ENCODE measurements around the gene RBPMS2.
"Not testable (repeated sequence)": the region's sequence is repeated elsewhere in the genome, so short reads cannot be mapped to it uniquely, and the experiment has no call there.

RBPMS2 gene

GRCh38 chr15:64753480-64754185 lies 21.8 kb downstream of the RBPMS2 start:
- DNase-seq = no peak

- no peak for DNase-seq
Measured at GRCh38 chr15:64751464-64751863, 23.9 kb downstream of the RBPMS2 start.

GRCh38 chr15:64749999-64750657 lies 25.3 kb downstream of the RBPMS2 start:
- DNase-seq = no peak

GRCh38 chr15:64749167-64749566 lies 26.2 kb downstream of the RBPMS2 start:
- no peak for DNase-seq

- DNase-seq = no peak
Measured at GRCh38 chr15:64748251-64748650, 27.1 kb downstream of the RBPMS2 start.

- no peak for DNase-seq
Measured at GRCh38 chr15:64747578-64747977, 27.8 kb downstream of the RBPMS2 start.

GRCh38 chr15:64746921-64747320 lies 28.5 kb downstream of the RBPMS2 start:
- no peak for DNase-seq

- no peak for DNase-seq
Measured at GRCh38 chr15:64746356-64746755, 29.0 kb downstream of the RBPMS2 start.

GRCh38 chr15:64743691-64744090 lies 31.7 kb downstream of the RBPMS2 start:
- DNase-seq = no peak

- DNase-seq = no peak
Measured at GRCh38 chr15:64742921-64743320, 32.5 kb downstream of the RBPMS2 start.

- no peak for DNase-seq
Measured at GRCh38 chr15:64742385-64742784, 33.0 kb downstream of the RBPMS2 start.

GRCh38 chr15:64741708-64742107 lies 33.7 kb downstream of the RBPMS2 start:
- DNase-seq = not testable (repeated sequence)

GRCh38 chr15:64740311-64741170 lies 34.8 kb downstream of the RBPMS2 start:
- no peak for DNase-seq

GRCh38 chr15:64739577-64740143 lies 35.7 kb downstream of the RBPMS2 start:
- DNase-seq = no peak

- DNase-seq = no peak
Measured at GRCh38 chr15:64739156-64739555, 36.2 kb downstream of the RBPMS2 start.

GRCh38 chr15:64738226-64739095 lies 36.9 kb downstream of the RBPMS2 start:
- DNase-seq = no peak

GRCh38 chr15:64732156-64732860 lies 43.1 kb downstream of the RBPMS2 start:
- DNase-seq = no peak

- DNase-seq = no peak
Measured at GRCh38 chr15:64731805-64732151, 43.6 kb downstream of the RBPMS2 start.

- DNase-seq = peak; percentile 81 to 85
Measured at GRCh38 chr15:64731012-64731804, 44.2 kb downstream of the RBPMS2 start.

GRCh38 chr15:64730151-64730550 lies 45.2 kb downstream of the RBPMS2 start:
- no peak for DNase-seq

- no peak for DNase-seq
Measured at GRCh38 chr15:64720188-64720587, 55.2 kb downstream of the RBPMS2 start.
